ENCODE data around the gene LATS1. TPM values are rescaled to one million over a fixed set of nuclear protein-coding genes. Genes with fewer than 3 reads are reported as not detected.
"Not testable (repeated sequence)": the region's sequence is repeated elsewhere in the genome, so short reads cannot be mapped to it uniquely, and the experiment has no call there.

LATS1 gene
- total RNA-seq, 1 donor from 2014 or later, result 6.3 TPM

GRCh38 chr6:149755300-149756260 is 37.7 kb upstream of the LATS1 start:
- TF ChIP-seq CTCF (IDR thresholded peaks at IDR 0.05; ENCODE audit: insufficient read depth, low read length, severe bottlenecking), result no peak
- no peak for FAIRE-seq
- no peaks in the 10 kb centered on the region for H3K36me3 ChIP-seq (ENCODE audit: control insufficient read depth, insufficient read depth, low read length)

GRCh38 chr6:149754548-149754947 is 36.6 kb upstream of the LATS1 start:
- FAIRE-seq (no peak), DNase-seq (ENCODE audit: low read depth) (peak; percentile 12)
- TF ChIP-seq CTCF (IDR thresholded peaks at IDR 0.05; ENCODE audit: insufficient read depth, low read length, severe bottlenecking), result no peak
- H3K27me3 ChIP-seq (ENCODE audit: control insufficient read depth, insufficient read depth, low read length), result no peaks in the 10 kb centered on the region
- H3K4me3 ChIP-seq (ENCODE audit: low read depth, low read length), result no peak overlapping the region
- no peaks in the 10 kb centered on the region for H3K36me3 ChIP-seq (ENCODE audit: control insufficient read depth, insufficient read depth, low read length)

More at GRCh38 chr6:149755300-149756260, 37.7 kb upstream of the LATS1 start:
- Histone ChIP-seq H3K27me3 (ENCODE audit: control insufficient read depth, insufficient read depth, low read length) (no peaks in the 10 kb centered on the region), H3K4me3 (ENCODE audit: low read depth, low read length) (no peak overlapping the region)
- DNase-seq (ENCODE audit: low read depth), result no peak

GRCh38 chr6:149753374-149753637 is 35.4 kb upstream of the LATS1 start:
- not testable (repeated sequence) for H3K36me3 ChIP-seq (ENCODE audit: control insufficient read depth, insufficient read depth, low read length); H3K27me3 ChIP-seq (ENCODE audit: control insufficient read depth, insufficient read depth, low read length); H3K4me3 ChIP-seq (ENCODE audit: low read depth, low read length); FAIRE-seq; DNase-seq (ENCODE audit: low read depth)

- TF ChIP-seq CTCF (IDR thresholded peaks at IDR 0.05; ENCODE audit: insufficient read depth, low read length, severe bottlenecking), result no peak
- no peak for DNase-seq (ENCODE audit: low read depth)
- no peaks in the 10 kb centered on the region for H3K27me3 ChIP-seq (ENCODE audit: control insufficient read depth, insufficient read depth, low read length)
- no peak overlapping the region for H3K4me3 ChIP-seq (ENCODE audit: low read depth, low read length)
- FAIRE-seq, result no peak
- no peaks in the 10 kb centered on the region for H3K36me3 ChIP-seq (ENCODE audit: control insufficient read depth, insufficient read depth, low read length)
Measured at GRCh38 chr6:149752600-149753373, 34.9 kb upstream of the LATS1 start.

- H3K36me3 ChIP-seq (ENCODE audit: control insufficient read depth, insufficient read depth, low read length); DNase-seq (ENCODE audit: low read depth); H3K4me3 ChIP-seq (ENCODE audit: low read depth, low read length); H3K27me3 ChIP-seq (ENCODE audit: control insufficient read depth, insufficient read depth, low read length); FAIRE-seq: not testable (repeated sequence)
Measured at GRCh38 chr6:149751920-149752319, 34.0 kb upstream of the LATS1 start.

- no peak for FAIRE-seq
- H3K4me3 ChIP-seq (ENCODE audit: low read depth, low read length), result no peak overlapping the region
- H3K27me3 ChIP-seq (ENCODE audit: control insufficient read depth, insufficient read depth, low read length), result no peaks in the 10 kb centered on the region
- no peak for TF ChIP-seq CTCF (IDR thresholded peaks at IDR 0.05; ENCODE audit: insufficient read depth, low read length, severe bottlenecking)
- no peak for DNase-seq (ENCODE audit: low read depth)
- H3K36me3 ChIP-seq (ENCODE audit: control insufficient read depth, insufficient read depth, low read length), result no peaks in the 10 kb centered on the region
Measured at GRCh38 chr6:149751239-149751638, 33.3 kb upstream of the LATS1 start.

All from bronchial epithelial cell (primary cell).